Epithelial cell of alveolus of lung (primary cell): Measurements from ENCODE around the gene MAP2K4. TPM values are rescaled to one million over a fixed set of nuclear protein-coding genes. Genes with fewer than 3 reads are reported as not detected.

ENCODE experiments used
- total RNA-seq: library from RNA; depleted of rRNA; stranded (reverse); fragments of >200 nt; gene quantifications from 2 replicates; pipeline ENCODE4 v1.2.1, GENCODE V29; 2015

MAP2K4 gene
- 18.2 and 21.2 TPM in 2 replicates for total RNA-seq

DNA sequence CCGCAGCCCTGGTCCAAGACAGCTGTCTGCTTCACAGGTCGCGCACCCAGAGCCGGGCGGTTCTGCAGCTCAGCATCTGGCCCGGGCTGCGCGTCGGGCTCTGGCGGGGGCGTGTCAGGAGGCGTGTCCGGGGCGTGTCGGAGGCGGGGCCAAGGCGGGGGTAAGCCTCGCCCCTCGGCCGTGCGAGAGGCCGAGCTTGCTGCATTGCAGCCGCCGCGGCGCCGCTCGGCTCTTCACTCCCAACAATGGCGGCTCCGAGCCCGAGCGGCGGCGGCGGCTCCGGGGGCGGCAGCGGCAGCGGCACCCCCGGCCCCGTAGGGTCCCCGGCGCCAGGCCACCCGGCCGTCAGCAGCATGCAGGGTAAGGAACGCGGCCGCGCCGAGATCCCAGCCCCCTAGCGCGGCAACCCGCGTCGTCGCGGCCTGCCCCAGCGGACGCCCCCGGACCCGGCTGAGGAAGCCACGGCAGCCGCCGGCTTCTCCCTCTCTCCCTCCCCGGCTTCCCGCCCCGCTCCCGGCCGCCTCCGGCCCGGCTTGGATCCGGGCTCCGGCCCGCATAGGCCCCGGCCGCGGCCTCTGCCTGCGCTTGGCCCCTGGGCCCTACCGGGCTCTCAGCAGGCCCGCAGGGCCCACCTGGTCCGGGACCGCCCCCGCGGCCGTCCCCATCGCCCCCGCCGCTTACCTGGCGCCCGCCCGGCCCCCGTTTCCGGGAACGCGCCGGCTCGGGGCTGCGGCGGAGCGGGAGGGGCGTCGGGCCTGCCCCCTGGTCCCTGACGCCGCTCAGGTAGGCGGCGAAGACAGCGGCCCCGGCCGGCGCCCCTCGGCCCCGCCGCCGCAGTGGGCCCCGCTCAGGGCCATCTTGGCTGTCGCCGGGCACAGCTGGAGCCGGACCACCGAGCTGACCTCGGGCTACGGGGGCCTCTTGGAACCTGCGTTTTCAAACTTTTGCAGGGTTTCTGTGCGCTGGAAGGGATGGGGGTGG lies at the start of gene MAP2K4:
Gene MAP2K4, plus strand, starts transcription at position 236 of the 981 bp plus-strand sequence. Its CDS starts 10 bp downstream, at position 246.

DNA sequence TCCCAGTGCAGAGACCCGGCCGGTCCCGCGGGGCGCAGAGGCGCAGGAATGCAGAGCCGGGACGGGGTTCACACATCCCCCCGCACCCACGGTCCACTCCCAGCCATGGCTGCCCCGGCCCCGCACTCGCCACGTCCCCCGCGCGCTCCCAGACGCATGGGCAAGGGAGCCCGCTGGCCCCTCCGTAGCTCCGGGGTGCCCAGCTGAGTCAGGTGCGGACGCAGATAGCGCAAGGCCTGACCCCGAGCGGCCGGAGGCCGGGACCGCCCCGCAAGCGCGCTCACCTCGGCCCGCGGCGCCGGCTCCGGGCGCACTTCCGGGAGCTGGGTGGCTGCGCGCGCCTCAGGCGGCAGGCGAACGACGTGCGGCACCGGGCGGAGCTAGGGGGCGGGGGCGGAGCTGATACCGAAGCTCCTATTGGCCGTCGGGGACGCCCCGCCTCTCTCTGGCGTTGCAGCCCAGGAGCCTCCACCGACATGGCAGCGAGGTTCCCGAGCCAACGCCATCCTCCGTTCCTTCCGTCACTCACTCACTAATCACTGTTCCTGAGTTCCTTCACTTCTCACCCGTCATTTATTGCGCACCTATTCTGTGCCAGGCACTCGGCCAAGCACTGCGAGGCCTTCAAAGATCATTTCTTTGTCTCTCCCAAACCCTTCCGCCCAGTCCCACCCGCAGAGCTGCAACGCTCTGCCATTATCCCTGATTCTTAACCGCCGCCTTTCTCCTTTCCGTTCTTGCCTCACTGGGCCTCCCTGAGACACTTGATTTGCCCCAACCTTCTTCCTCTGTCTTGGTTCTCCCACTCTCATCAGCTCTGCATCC lies 23.3 kb upstream of the MAP2K4 start, which contains the start of gene ZNF18:
Gene ZNF18, minus strand, starts transcription at position 329 of the 825 bp plus-strand sequence. CDS start 4,646 bp downstream, outside the sequence.

Other genes starting within 250 kb of the MAP2K4 start
- gene ZNF18, start 23.4 kb upstream of the MAP2K4 start, total RNA-seq: 6.6 and 8.4 TPM in 2 replicates